Activated CD4-positive, alpha-beta memory T cell treated with anti-CD3 and anti-CD28 coated beads for 36 hours (primary cell): ENCODE measurements around the gene ATP2B1. TPM values are rescaled to one million over a fixed set of nuclear protein-coding genes. Genes with fewer than 3 reads are reported as not detected.
A peak's percentile ranks its signal among the peaks of the same experiment; 100 is the strongest.

ENCODE experiments used
- CTCF ChIA-PET: fragments of 350-600 bp; sonication (Branson Sonifier 250); formaldehyde crosslinking; loops from one replicate; lab custom pipeline; 2021; ENCODE audit warnings: antibody characterized with exemption, inconsistent platforms; lab: Charles Lee
- POLR2A ChIA-PET: fragments of 350-600 bp; sonication (Branson Sonifier 250); formaldehyde crosslinking; loops from one replicate; lab custom pipeline; 2021; ENCODE audit warnings: antibody characterized with exemption; lab: Charles Lee
- DNase-seq: peaks from one replicate; pipeline ENCODE4 v3.0.0-alpha.2; 2020
- H3K27ac Mint-ChIP-seq: one replicate; pipeline ENCODE4 v1.8.0; 2021; ENCODE audit warnings: mixed read lengths
- H3K27me3 Mint-ChIP-seq: one replicate; pipeline ENCODE4 v1.8.0; 2021; ENCODE audit warnings: mixed read lengths
- H3K36me3 Mint-ChIP-seq: one replicate; pipeline ENCODE4 v1.8.0; 2021; ENCODE audit warnings: mixed read lengths
- H3K4me1 Mint-ChIP-seq: one replicate; pipeline ENCODE4 v1.8.0; 2021; ENCODE audit warnings: low read depth, mixed read lengths
- H3K4me3 Mint-ChIP-seq: one replicate; pipeline ENCODE4 v1.8.0; 2021; ENCODE audit warnings: mild to moderate bottlenecking, mixed read lengths
- H3K9me3 Mint-ChIP-seq: one replicate; pipeline ENCODE4 v1.8.0; 2021; ENCODE audit warnings: mixed read lengths
- intact Hi-C: fragments of 100-400 bp; cut with micrococcal nuclease; formaldehyde crosslinking; loops from one replicate; pipeline ENCODE4 v1.15.1; 2023
- total RNA-seq, 2 experiments: library from RNA; stranded (reverse); gene quantifications; one replicate each; pipeline ENCODE4 v1.2.3, GENCODE V29; 2021

Gene ATP2B1
- total RNA-seq, 2 experiments from 2014 or later: 22.6 to 24.8 TPM

DNA sequence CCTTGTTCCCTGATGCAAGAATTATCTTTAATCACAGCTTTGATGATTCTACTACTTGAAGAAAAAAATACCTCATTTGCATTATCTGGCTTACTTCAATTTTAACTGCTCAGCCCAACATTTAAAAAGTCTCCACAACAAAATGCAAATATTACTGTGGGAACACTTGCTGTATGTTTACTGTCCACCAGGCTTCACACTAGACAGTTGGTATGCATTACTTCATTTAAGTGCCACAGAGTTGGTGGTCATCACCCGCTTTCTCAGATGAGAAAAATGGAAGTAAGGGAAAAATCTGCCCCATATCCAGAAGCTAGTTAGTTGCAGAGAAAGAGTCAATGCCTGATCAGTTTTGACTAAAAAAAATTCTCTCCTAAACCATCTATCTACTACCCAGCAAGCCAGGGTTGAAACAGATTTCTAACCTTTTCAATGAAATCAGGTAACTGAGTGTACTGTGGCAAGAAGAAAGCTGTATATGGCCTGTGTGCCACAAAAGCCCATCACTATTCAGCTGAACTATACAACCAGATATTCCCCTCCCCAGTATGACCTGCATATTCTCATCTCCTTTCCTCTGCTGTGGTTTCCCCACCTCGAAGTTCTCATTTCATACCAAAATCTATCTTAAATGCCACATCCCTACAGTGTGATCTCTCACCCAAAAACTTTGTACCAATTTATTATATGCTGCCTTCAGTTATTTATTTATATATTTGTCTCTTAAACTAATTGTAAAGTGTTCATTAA is 90.3 kb downstream of the ATP2B1 start:
- H3K4me3 Mint-ChIP-seq: no peak overlapping the region
- peaks cover 40% of the 10 kb centered on the region for H3K36me3 Mint-ChIP-seq
- DNase-seq: no peak
- H3K27me3 Mint-ChIP-seq: no peaks in the 10 kb centered on the region
- no peak overlapping the region for H3K27ac Mint-ChIP-seq
- H3K4me1 Mint-ChIP-seq: peaks cover 6% of the 10 kb centered on the region
- no peaks in the 10 kb centered on the region for H3K9me3 Mint-ChIP-seq
- POLR2A ChIA-PET: no interaction called here
- intact Hi-C loops: no loop called here
- CTCF ChIA-PET: no interaction called here

DNA sequence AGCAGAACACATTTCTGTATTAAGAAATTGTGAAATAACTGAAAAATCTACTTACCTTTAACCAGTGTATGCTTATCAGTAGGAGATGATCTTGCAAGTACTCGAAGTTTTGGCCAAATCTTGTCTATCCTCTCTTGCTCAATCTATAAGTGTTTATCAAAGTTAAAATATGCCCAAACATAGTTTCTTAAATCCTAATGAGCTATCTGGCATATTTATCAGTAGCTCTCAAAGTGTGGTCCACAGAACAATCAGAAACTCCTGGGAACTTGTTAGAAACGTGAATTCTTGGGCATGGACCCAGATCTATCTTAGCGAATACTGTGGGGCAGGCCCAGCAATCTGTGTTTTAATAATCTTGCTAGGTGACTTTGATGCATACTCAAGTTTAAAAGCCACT is 98.3 kb downstream of the ATP2B1 start:
- H3K4me1 Mint-ChIP-seq: peaks cover 6% of the 10 kb centered on the region
- H3K27ac Mint-ChIP-seq: no peak overlapping the region
- no peaks in the 10 kb centered on the region for H3K9me3 Mint-ChIP-seq
- no peak for DNase-seq
- no peak overlapping the region for H3K4me3 Mint-ChIP-seq
- POLR2A ChIA-PET: no interaction called here
- H3K36me3 Mint-ChIP-seq: peaks cover 49% of the 10 kb centered on the region
- H3K27me3 Mint-ChIP-seq: no peaks in the 10 kb centered on the region
- CTCF ChIA-PET: no interaction called here
- intact Hi-C loops: no loop called here

DNA sequence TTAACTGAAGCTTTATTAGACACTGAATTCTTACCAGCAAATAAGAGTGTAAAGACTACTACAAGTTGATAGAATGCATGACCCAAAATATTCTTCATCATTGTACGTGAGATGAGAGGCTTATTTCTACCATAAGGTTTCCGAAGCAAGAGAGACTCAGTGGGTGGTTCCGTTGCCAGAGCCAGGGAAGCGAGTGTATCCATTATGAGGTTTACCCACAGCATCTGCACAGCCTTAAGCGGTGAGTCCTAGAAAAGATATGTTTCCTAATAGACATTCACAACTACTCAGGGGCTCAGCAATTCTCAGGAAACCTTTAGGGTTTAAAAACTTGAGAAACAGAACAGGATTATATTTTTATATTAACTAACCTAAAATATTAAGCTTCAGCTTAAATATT is 105.0 kb downstream of the ATP2B1 start:
- H3K27me3 Mint-ChIP-seq: no peaks in the 10 kb centered on the region
- no peak overlapping the region for H3K27ac Mint-ChIP-seq
- ChIA-PET CTCF (interaction anchor here (1.0 kb wide), 1 partner anchor 12 kb away, joined by 3 read pairs; no protein-coding TSS in a partner anchor), POLR2A (no interaction called here)
- H3K36me3 Mint-ChIP-seq: peaks cover 47% of the 10 kb centered on the region
- no peaks in the 10 kb centered on the region for H3K9me3 Mint-ChIP-seq
- intact Hi-C loops: no loop called here
- H3K4me1 Mint-ChIP-seq: peaks cover 5% of the 10 kb centered on the region
- no peak for DNase-seq
- H3K4me3 Mint-ChIP-seq: no peak overlapping the region

DNA sequence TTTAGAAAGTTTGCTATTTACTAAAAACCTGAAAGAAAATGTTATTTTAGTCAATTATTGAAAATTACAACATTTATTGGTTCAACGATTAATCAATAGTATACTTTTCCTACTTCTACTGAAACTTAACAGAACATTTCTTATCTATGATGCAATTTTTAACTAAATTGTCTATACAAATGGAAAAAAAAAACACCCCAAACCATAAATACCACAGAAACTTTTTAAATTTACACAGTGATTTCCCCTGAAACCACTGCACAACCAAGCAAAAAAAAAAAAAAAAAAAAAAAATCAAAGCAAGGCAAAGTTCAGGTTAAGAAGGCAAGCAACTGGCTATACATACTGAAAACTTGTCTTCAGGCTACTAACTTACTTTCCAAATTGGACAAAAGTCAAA is 110.9 kb downstream of the ATP2B1 start:
- Mint-ChIP-seq H3K36me3 (peaks cover 38% of the 10 kb centered on the region), H3K27ac (peak overlapping the region; percentile 33), H3K4me3 (no peak overlapping the region), H3K4me1 (peaks cover 24% of the 10 kb centered on the region), H3K9me3 (no peaks in the 10 kb centered on the region), H3K27me3 (no peaks in the 10 kb centered on the region)
- DNase-seq: no peak
- intact Hi-C loops: loop anchor here (5.0 kb wide), 3 partner anchors 65 to 265 kb away; partner anchors contain the start of gene ATP2B1
- ChIA-PET POLR2A (interaction anchor here (0.9 kb wide), 1 partner anchor 111 kb away, joined by 3 read pairs; the partner anchor contains the start of gene ATP2B1), CTCF (interaction anchor here (1.8 kb wide), 1 partner anchor 54 kb away, joined by 6 read pairs; no protein-coding TSS in a partner anchor)

DNA sequence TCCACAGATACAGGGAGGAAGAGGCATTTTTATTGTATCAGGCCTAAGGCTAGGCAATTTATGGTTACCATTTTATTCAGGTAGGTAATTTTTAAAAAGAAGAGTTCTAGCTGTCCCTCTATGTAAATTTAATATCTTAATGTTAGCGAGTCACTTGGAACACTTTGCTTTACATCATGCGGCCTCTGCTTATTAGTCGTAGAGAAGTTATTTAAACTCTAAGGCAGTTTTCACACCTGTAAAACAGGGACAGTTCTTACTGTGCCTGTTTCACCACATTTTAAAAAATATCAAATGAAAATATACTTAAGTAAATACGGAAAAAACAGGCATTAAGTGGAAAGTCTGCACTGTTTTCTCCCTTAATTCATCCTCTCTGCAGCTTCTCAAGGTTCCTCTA is 111.4 kb downstream of the ATP2B1 start:
- intact Hi-C loops: loop anchor here (5.0 kb wide), 3 partner anchors 65 to 265 kb away; partner anchors contain the start of gene ATP2B1
- no peaks in the 10 kb centered on the region for H3K9me3 Mint-ChIP-seq
- CTCF ChIA-PET: interaction anchor here (1.8 kb wide), 1 partner anchor 54 kb away, joined by 6 read pairs; no protein-coding TSS in a partner anchor
- no peaks in the 10 kb centered on the region for H3K27me3 Mint-ChIP-seq
- no peak overlapping the region for H3K4me3 Mint-ChIP-seq
- H3K4me1 Mint-ChIP-seq: peaks cover 24% of the 10 kb centered on the region
- peaks cover 40% of the 10 kb centered on the region for H3K36me3 Mint-ChIP-seq
- POLR2A ChIA-PET: no interaction called here
- no peak overlapping the region for H3K27ac Mint-ChIP-seq
- no peak for DNase-seq

DNA sequence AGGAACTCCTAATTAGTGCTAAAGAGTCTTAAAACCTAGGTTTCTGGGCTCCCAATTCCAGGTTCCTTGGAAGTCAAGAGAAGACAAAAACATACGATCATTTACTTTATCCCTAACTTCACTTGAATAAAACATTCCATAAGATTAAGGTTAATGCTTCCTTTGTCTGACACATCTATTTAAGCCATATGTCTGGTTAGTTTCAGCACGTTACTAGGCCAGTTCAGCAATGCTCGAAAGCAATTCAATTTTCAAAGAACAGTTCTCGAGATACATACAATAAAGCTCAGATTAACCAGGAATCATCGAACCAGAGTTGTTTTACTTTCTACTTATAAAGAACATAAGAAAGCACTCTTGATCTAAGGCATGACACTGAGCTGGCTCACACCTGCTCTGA is 114.8 kb downstream of the ATP2B1 start:
- peaks cover 43% of the 10 kb centered on the region for H3K36me3 Mint-ChIP-seq
- ChIA-PET CTCF (no interaction called here), POLR2A (no interaction called here)
- DNase-seq: no peak
- peaks cover 21% of the 10 kb centered on the region for H3K4me1 Mint-ChIP-seq
- H3K27ac Mint-ChIP-seq: no peak overlapping the region
- H3K9me3 Mint-ChIP-seq: no peaks in the 10 kb centered on the region
- no peaks in the 10 kb centered on the region for H3K27me3 Mint-ChIP-seq
- intact Hi-C loops: no loop called here
- H3K4me3 Mint-ChIP-seq: no peak overlapping the region

DNA sequence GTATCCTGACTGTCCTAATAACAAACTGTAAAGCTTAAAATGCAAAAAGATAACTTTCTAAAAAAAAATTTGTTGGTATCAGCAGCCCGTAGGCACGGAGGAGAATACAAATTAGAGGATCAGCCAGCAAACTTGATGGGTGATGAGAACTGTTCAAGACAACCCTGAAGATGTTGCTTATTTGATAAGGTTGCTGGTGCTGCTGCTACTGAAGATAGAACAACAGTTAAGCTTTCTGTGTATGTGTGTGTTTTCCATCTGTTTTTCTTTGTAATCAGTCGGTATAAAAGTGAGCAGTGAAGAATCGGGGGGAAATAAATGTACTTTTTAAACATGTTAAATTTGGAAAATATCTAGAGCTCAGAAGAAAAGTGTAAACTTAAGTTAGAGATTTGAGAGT is 115.4 kb downstream of the ATP2B1 start:
- Mint-ChIP-seq H3K36me3 (peaks cover 36% of the 10 kb centered on the region), H3K27me3 (no peaks in the 10 kb centered on the region), H3K4me1 (peaks cover 14% of the 10 kb centered on the region), H3K27ac (no peak overlapping the region), H3K4me3 (no peak overlapping the region), H3K9me3 (no peaks in the 10 kb centered on the region)
- ChIA-PET CTCF (no interaction called here), POLR2A (no interaction called here)
- no peak for DNase-seq
- intact Hi-C loops: no loop called here

DNA sequence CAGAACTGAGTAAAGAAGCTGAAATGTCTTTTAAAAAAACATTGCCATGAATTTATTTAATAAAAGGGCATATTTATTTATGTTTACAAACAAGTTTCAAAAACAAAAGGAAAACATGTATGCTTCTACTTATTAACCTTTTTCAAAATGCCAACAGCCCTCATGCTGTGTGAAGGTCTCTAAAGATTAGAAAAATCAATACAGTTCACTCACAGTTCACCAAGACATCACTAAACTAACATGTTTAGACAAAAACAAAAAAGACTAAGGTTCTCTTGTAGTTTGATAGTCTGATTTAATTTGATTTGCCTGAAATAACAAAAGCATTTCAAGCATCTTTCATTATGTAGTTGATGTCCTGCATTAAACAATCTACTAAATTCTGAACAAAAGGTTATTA is 118.9 kb downstream of the ATP2B1 start:
- Mint-ChIP-seq H3K4me3 (no peak overlapping the region), H3K27me3 (no peaks in the 10 kb centered on the region), H3K4me1 (no peaks in the 10 kb centered on the region), H3K27ac (no peak overlapping the region), H3K9me3 (no peaks in the 10 kb centered on the region), H3K36me3 (peaks cover 22% of the 10 kb centered on the region)
- intact Hi-C loops: no loop called here
- ChIA-PET POLR2A (no interaction called here), CTCF (no interaction called here)
- DNase-seq: no peak

DNA sequence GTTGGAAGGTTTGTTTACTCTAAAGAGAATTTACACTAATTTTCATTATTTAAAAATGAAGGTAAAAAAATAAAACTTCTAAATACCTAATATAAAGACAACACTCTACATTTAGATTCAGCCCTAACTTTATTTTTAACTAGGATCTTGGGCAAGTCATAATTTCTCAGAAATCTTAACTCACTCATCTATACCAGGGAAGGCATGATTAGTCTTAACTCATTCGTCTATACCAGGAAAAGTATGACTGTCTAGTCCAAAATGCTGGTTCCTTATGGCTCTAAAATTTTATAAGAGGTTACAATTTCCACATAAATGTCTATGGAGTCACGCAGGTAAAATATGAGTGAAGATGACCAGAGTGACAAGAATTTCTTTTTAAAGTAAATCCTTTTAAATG is 130.1 kb downstream of the ATP2B1 start:
- CTCF ChIA-PET: no interaction called here
- intact Hi-C loops: no loop called here
- H3K9me3 Mint-ChIP-seq: no peaks in the 10 kb centered on the region
- DNase-seq: no peak
- H3K4me3 Mint-ChIP-seq: no peak overlapping the region
- H3K36me3 Mint-ChIP-seq: peaks cover 2% of the 10 kb centered on the region
- no peaks in the 10 kb centered on the region for H3K4me1 Mint-ChIP-seq
- no peaks in the 10 kb centered on the region for H3K27me3 Mint-ChIP-seq
- no peak overlapping the region for H3K27ac Mint-ChIP-seq
- POLR2A ChIA-PET: no interaction called here

DNA sequence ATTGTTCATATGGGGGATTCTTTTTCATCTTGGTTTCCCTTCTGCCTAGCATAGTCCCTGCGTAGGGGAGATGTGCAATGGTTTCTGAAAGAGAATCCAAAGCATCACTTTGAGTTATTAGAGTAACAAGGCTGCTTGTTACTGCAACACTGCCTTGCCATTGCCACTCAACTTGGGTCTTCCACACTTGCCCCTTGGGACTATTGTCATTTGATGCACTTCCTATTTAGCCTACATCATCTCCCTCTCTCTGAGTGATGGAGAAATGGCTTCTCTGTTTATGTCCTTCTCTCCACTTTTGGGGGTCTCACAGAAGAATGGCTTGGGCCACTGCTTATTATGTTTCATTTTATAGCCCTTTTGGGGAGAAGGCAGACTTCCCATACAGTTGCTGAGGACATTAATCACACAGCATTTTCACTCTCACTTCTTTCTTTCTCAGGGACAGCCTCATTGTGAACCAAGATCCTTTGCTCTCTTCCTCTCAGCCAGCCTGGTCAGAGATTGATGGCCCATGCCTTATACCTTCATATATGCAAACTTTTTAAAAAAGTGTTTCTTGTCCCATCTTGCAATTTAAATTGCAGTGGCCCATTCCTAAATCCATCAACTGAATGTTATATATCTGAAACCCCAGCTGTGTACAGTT is 131.9 kb downstream of the ATP2B1 start:
- no peak overlapping the region for H3K4me3 Mint-ChIP-seq
- ChIA-PET CTCF (interaction anchor here (1.0 kb wide), 1 partner anchor 129 kb away, joined by 5 read pairs; no protein-coding TSS in a partner anchor), POLR2A (no interaction called here)
- peaks cover 2% of the 10 kb centered on the region for H3K36me3 Mint-ChIP-seq
- H3K27ac Mint-ChIP-seq: no peak overlapping the region
- no peaks in the 10 kb centered on the region for H3K9me3 Mint-ChIP-seq
- DNase-seq: no peak
- intact Hi-C loops: no loop called here
- no peaks in the 10 kb centered on the region for H3K4me1 Mint-ChIP-seq
- H3K27me3 Mint-ChIP-seq: no peaks in the 10 kb centered on the region

DNA sequence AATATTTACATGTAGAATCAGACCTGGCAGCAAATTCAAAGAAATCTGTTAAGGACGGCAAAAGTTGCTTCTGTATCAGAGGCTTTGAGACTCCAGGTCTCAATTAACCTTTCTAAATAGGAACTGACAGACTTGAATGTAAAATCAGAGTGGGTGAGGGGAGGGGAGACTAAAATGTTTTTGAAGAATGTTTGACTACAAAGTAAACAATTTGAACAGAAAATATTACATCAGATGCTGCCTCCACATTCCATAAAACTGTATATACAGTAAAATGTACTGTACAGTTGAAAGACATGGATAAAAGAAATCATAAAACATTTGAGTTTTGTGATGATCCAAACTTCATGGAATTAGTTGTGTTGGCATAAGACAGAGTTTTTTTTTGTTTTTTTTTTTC is 133.3 kb downstream of the ATP2B1 start:
- no peak overlapping the region for H3K27ac Mint-ChIP-seq
- DNase-seq: no peak
- no peaks in the 10 kb centered on the region for H3K9me3 Mint-ChIP-seq
- H3K4me3 Mint-ChIP-seq: no peak overlapping the region
- no peaks in the 10 kb centered on the region for H3K27me3 Mint-ChIP-seq
- CTCF ChIA-PET: no interaction called here
- intact Hi-C loops: no loop called here
- no peaks in the 10 kb centered on the region for H3K4me1 Mint-ChIP-seq
- no peaks in the 10 kb centered on the region for H3K36me3 Mint-ChIP-seq
- POLR2A ChIA-PET: no interaction called here

DNA sequence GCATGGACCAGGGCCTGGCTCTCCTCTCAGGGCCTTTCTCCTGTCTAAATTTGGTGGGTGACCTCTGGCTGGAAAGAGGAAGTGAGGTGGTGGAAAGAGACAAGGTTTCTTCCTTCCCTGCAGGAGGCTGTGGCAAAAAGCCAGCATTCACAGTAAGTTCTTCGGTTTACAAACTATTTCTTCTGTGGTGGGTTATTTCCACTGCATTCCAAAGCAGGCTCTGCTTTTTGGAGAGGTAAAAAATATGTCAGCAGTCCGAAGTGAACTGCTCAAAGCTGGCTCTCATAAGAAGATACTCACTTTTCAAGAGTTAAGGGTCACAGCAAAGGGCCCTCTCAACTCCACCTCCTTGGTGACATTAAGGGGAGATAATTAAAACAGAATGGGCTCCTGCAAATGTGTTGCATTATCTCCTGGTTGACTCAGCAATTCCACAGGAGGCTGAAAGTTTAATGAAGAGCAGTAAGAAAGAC is 133.9 kb downstream of the ATP2B1 start:
- no peak overlapping the region for H3K27ac Mint-ChIP-seq
- H3K9me3 Mint-ChIP-seq: no peaks in the 10 kb centered on the region
- H3K36me3 Mint-ChIP-seq: no peaks in the 10 kb centered on the region
- intact Hi-C loops: no loop called here
- no peak overlapping the region for H3K4me3 Mint-ChIP-seq
- DNase-seq: no peak
- ChIA-PET CTCF (no interaction called here), POLR2A (no interaction called here)
- H3K4me1 Mint-ChIP-seq: no peaks in the 10 kb centered on the region
- no peaks in the 10 kb centered on the region for H3K27me3 Mint-ChIP-seq
